Adrenal gland (tissue), 12 donors: ENCODE results near the gene CR1. TPM values are rescaled to one million over a fixed set of nuclear protein-coding genes. Genes with fewer than 3 reads are reported as not detected.

ENCODE experiments used
- DNase-seq, 7 donors: peaks; one replicate each; pipeline ENCODE4 v3.0.0-alpha.2; 2019 to 2020
- H3K27ac ChIP-seq, 5 donors: fragments of 200-600 bp; sonication (generic) in 4 of 5; 1 replicate in 3 of 5; 2 replicates in 2 of 5; pipeline versions ENCODE4 v1.5.1 to v1.8.0; 2016 to 2020; ENCODE audit warnings: mild to moderate bottlenecking in 1 of 5
- H3K27me3 ChIP-seq: fragments of 200-600 bp; 2 replicates; pipeline ENCODE4 v1.8.0; 2021
- H3K36me3 ChIP-seq, 2 donors: fragments of 200-600 bp; replicated peaks in 1 of 2; 1 replicate in 1 of 2; 2 replicates in 1 of 2; pipeline versions ENCODE4 v1.5.1 to v1.8.0; 2018 to 2022
- H3K4me1 ChIP-seq, 2 donors: fragments of 200-600 bp; replicated peaks in 1 of 2; 1 replicate in 1 of 2; 2 replicates in 1 of 2; pipeline versions ENCODE4 v1.5.1 to v1.8.0; 2018 to 2021
- H3K4me3 ChIP-seq, 4 donors: fragments of 200-600 bp; sonication (generic) in 3 of 4; one replicate each; pipeline ENCODE4 v1.5.1; 2016 to 2018
- H3K9me3 ChIP-seq, 3 donors: fragments of 200-600 bp; sonication (generic) in 1 of 3; replicated peaks in 1 of 3; 1 replicate in 2 of 3; 2 replicates in 1 of 3; pipeline versions ENCODE4 v1.5.1 to v1.8.0; 2016 to 2021
- CTCF ChIP-seq, 6 experiments: fragments of 450-650 bp in 4 of 6; fragments of 200-600 bp in 2 of 6; sonication (generic) in 1 of 6; IDR thresholded peaks; 1 replicate in 5 of 6; 2 replicates in 1 of 6; pipeline versions ENCODE4 v1.5.1 to v1.8.0; 2016 to 2021; ENCODE audit warnings: antibody characterized with exemption in 6 of 6, mild to moderate bottlenecking in 2 of 6, moderate library complexity in 1 of 6
- POLR2A ChIP-seq, 2 donors: fragments of 450-650 bp; IDR thresholded peaks; one replicate each; pipeline ENCODE4 v1.6.1; 2017; ENCODE audit warnings: antibody characterized with exemption in 2 of 2, mild to moderate bottlenecking in 2 of 2, moderate library complexity in 1 of 2
- WGBS, 4 donors: extraction: QIAGEN DNeasy Blood & Tissue Kit in 2 of 4; methylation state at CpG; one replicate each; pipeline versions ENCODE4 v1.1.5 to v1.1.7; 2013 to 2017; 5-methylcytosine and 5-hydroxymethylcytosine counted together
- intact Hi-C, 2 donors: fragments of 100-400 bp; cut with DNase I; formaldehyde crosslinking; loops; one replicate each; pipeline versions ENCODE4 v1.14.1 to v1.15.0; 2022 to 2023
- polyA plus RNA-seq, 3 donors: library from polyadenylated mRNA; stranded (reverse); fragments of 200-250 nt in 2 of 3; fragments of 350-450 nt in 1 of 3; fragmentation: Illumina TruSeq in 1 of 3; extraction: RNeasy Lipid Tissue Mini Kit (QIAGEN cat#74804) in 1 of 3; gene quantifications; one replicate each; pipeline ENCODE4 v1.2.3, GENCODE V29; 2013 to 2014
- total RNA-seq, 9 donors: library from RNA; depleted of rRNA in 4 of 9; stranded (reverse); fragments of >200 nt in 4 of 9; fragments of 120-200 nt in 1 of 9; fragmentation: NEBNext Ultra II Directional in 1 of 9; extraction: Animal tissue kit (Norgen Biotek cat#: 25700) in 1 of 9; gene quantifications; one replicate each; pipeline versions ENCODE4 v1.1.0 to v1.2.4, GENCODE V29; 2013 to 2023
- donor health status: healthy with polysubstance abuse.
- donor health status: Bipolar disorder and iron deficiency.
- donor health status: DM: yes; HTN: yes; CAD: no.
- donor health status: DM: no; HTN: no; CAD: no.
- donor health status: DM: no; HTN: no; CAD: no.
- donor health status: DM: yes; HTN: yes; CAD: no.

Gene CR1
- total and polyA plus RNA-seq, 12 donors, result 0.30 to 35.5 (median 3.6) TPM

- TF ChIP-seq CTCF (IDR thresholded peaks at IDR 0.05), result no peak
- TF ChIP-seq POLR2A (IDR thresholded peaks at IDR 0.05), result no peak
- no peaks in the 10 kb centered on the region for H3K9me3 ChIP-seq
- DNase-seq, result no peak
- H3K36me3 ChIP-seq, result no peaks in the 10 kb centered on the region
- WGBS, 4 donors, result 17 to 26% (median 22%) methylated on average over 9 of the region's 9 CpGs
- no peak overlapping the region for H3K27ac ChIP-seq
- intact Hi-C loops, result no loop called here
- H3K4me1 ChIP-seq, result peaks cover 4 to 9% of the 10 kb centered on the region in 2 donors
- H3K27me3 ChIP-seq, result peaks cover 2% of the 10 kb centered on the region
- peak overlapping the region in 2 of 4 donors; percentile 41 to 54 for H3K4me3 ChIP-seq
Measured at GRCh38 chr1:207644166-207644851, 148.4 kb downstream of the CR1 start.

- WGBS, 4 donors, result 3 to 9% (median 7%) methylated on average over 8 to 65 of the region's 65 CpGs
- DNase-seq, result peak; percentile 72 to 91 (median 82)
Measured at GRCh38 chr1:207644852-207645634, 149.1 kb downstream of the CR1 start, which contains the start of gene CR1L. Gene CR1L (plus strand): TSS chr1:207645133. CDS start chr1:207645234, 101 bp downstream.

GRCh38 chr1:207645635-207646081 is 149.7 kb downstream of the CR1 start:
- no peak for DNase-seq
- Histone ChIP-seq H3K36me3 (no peaks in the 10 kb centered on the region), H3K9me3 (no peaks in the 10 kb centered on the region), H3K4me1 (peaks cover 4 to 9% of the 10 kb centered on the region in 2 donors), H3K27ac (no peak overlapping the region), H3K4me3 (peak overlapping the region in 1 of 4 donors; percentile 54), H3K27me3 (no peaks in the 10 kb centered on the region)
- WGBS, 4 donors, result 77 to 96% (median 87%) methylated on average over 2 to 17 of the region's 17 CpGs
- TF ChIP-seq POLR2A (IDR thresholded peaks at IDR 0.05) (no peak), CTCF (IDR thresholded peaks at IDR 0.05) (no peak)
- intact Hi-C loops, result no loop called here

More at GRCh38 chr1:207644852-207645634, 149.1 kb downstream of the CR1 start, which contains the start of gene CR1L:
- no peaks in the 10 kb centered on the region for H3K27me3 ChIP-seq
- peaks cover 4 to 9% of the 10 kb centered on the region in 2 donors for H3K4me1 ChIP-seq
- H3K9me3 ChIP-seq, result no peaks in the 10 kb centered on the region
- no peak for TF ChIP-seq CTCF (IDR thresholded peaks at IDR 0.05)
- TF ChIP-seq POLR2A (IDR thresholded peaks at IDR 0.05), result no peak
- H3K36me3 ChIP-seq, result no peaks in the 10 kb centered on the region
- intact Hi-C loops, result no loop called here
- H3K4me3 ChIP-seq, result peak within 1 kb of the TSS in 3 of 4 donors; percentile 21 to 54 (median 41)
- no peak within 1 kb of the TSS for H3K27ac ChIP-seq

- TF ChIP-seq CTCF (IDR thresholded peaks at IDR 0.05) (no peak), POLR2A (IDR thresholded peaks at IDR 0.05) (no peak)
- intact Hi-C loops, result no loop called here
- DNase-seq, result no peak
Measured at GRCh38 chr1:207646171-207646570, 150.2 kb downstream of the CR1 start.

More at GRCh38 chr1:207646171-207646570, 150.2 kb downstream of the CR1 start:
- H3K4me1 ChIP-seq, result peaks cover 4 to 9% of the 10 kb centered on the region in 2 donors
- no peaks in the 10 kb centered on the region for H3K36me3 ChIP-seq
- H3K9me3 ChIP-seq, result no peaks in the 10 kb centered on the region
- no peaks in the 10 kb centered on the region for H3K27me3 ChIP-seq
- H3K4me3 ChIP-seq, result no peak overlapping the region
- H3K27ac ChIP-seq, result no peak overlapping the region
